Measurements from ENCODE around the gene GOLGA8K. TPM values are rescaled to one million over a fixed set of nuclear protein-coding genes. Genes with fewer than 3 reads are reported as not detected.

The GOLGA8K gene
- total RNA-seq, 2 experiments from 2014 or later, result not detected

Other genes with a start within 250 kb of the GOLGA8K start
- gene GOLGA8O, start 52.3 kb upstream of the GOLGA8K start, total RNA-seq, result 1 to 10 TPM in 1 of 2 experiments, under 1 TPM in 1; 0.95 to 1.8 TPM
- 1 to 10 TPM; 4.0 to 6.5 TPM for gene GOLGA8N, start 190.2 kb upstream of the GOLGA8K start, total RNA-seq
- 1 to 10 TPM; 3.7 to 5.0 TPM for gene ARHGAP11A, start 212.2 kb upstream of the GOLGA8K start, total RNA-seq
- gene SCG5, start 238.4 kb upstream of the GOLGA8K start, total RNA-seq, result not detected